ENCODE measurements around the gene STX1A.

DNA sequence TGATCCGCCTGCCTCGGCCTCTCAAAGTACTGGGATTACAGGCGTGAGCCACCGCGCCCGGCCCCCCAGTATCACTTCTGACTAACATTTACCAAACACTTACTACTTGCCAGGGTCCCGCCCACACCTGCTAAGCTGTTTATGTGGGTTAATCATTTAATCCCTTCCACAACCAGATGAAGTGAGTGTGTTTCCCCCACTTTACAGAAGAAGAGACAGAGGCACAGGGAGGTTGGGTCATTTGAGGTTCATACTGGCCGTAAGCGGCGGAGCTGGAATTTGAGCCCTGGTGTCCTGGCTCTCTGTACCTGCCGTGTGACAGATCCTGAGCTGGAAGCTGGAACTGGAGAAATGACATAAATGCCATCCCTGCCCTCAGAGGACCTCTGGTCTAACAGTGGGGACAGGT, 66.9 kb downstream of the STX1A start:
- TF ChIP-seq, protein P1, sequence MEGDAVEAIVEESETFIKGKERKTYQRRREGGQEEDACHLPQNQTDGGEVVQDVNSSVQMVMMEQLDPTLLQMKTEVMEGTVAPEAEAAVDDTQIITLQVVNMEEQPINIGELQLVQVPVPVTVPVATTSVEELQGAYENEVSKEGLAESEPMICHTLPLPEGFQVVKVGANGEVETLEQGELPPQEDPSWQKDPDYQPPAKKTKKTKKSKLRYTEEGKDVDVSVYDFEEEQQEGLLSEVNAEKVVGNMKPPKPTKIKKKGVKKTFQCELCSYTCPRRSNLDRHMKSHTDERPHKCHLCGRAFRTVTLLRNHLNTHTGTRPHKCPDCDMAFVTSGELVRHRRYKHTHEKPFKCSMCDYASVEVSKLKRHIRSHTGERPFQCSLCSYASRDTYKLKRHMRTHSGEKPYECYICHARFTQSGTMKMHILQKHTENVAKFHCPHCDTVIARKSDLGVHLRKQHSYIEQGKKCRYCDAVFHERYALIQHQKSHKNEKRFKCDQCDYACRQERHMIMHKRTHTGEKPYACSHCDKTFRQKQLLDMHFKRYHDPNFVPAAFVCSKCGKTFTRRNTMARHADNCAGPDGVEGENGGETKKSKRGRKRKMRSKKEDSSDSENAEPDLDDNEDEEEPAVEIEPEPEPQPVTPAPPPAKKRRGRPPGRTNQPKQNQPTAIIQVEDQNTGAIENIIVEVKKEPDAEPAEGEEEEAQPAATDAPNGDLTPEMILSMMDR (conservative IDR thresholded peaks at IDR 0.05; ENCODE audit: low read length) = no peak
- no peak for TF ChIP-seq EZH2phosphoT487 (IDR thresholded peaks at IDR 0.05; ENCODE audit: borderline replicate concordance, low read depth, low read length)

Data from OCI-LY7 (cell line).